Osteocyte (in vitro differentiated cells): ENCODE measurements around the gene RAB31. TPM values are rescaled to one million over a fixed set of nuclear protein-coding genes. Genes with fewer than 3 reads are reported as not detected.

ENCODE experiments used
- DNase-seq: peaks from one replicate; pipeline ENCODE4 v3.0.0; 2021; ENCODE audit warnings: mixed read lengths; ENCODE audit not compliant: unreplicated experiment; ENCODE audit errors: extremely low spot score
- H3K27ac Mint-ChIP-seq: one replicate; pipeline ENCODE4 v1.8.0; 2021; ENCODE audit warnings: mild to moderate bottlenecking, mixed read lengths; ENCODE audit not compliant: unreplicated experiment
- H3K27me3 Mint-ChIP-seq: one replicate; pipeline ENCODE4 v1.8.0; 2021; ENCODE audit warnings: mixed read lengths; ENCODE audit not compliant: unreplicated experiment
- H3K36me3 Mint-ChIP-seq: one replicate; pipeline ENCODE4 v1.8.0; 2021; ENCODE audit warnings: mixed read lengths; ENCODE audit not compliant: unreplicated experiment
- H3K4me1 Mint-ChIP-seq: one replicate; pipeline ENCODE4 v1.8.0; 2021; ENCODE audit warnings: mixed read lengths; ENCODE audit not compliant: unreplicated experiment
- H3K4me3 Mint-ChIP-seq: one replicate; pipeline ENCODE4 v1.8.0; 2021; ENCODE audit warnings: mild to moderate bottlenecking, moderate library complexity, mixed read lengths; ENCODE audit not compliant: unreplicated experiment
- H3K9me3 Mint-ChIP-seq: one replicate; pipeline ENCODE4 v1.8.0; 2021; ENCODE audit warnings: mixed read lengths; ENCODE audit not compliant: unreplicated experiment
- total RNA-seq: library from RNA; stranded (reverse); gene quantifications from 2 replicates; pipeline ENCODE4 v1.2.1, GENCODE V29; 2021
- TF ChIP-seq, protein P1 (sequence below): fragments of 200-600 bp; sonication (generic); IDR thresholded peaks from 2 replicates; pipeline ENCODE4 v1.5.0; 2021; ENCODE audit warnings: antibody characterized with exemption, mild to moderate bottlenecking, moderate library complexity

The RAB31 gene
- total RNA-seq, 1 donor from 2014 or later = 90.8 TPM

GRCh38 chr18:9878095-9878494, 170.0 kb downstream of the RAB31 start:
- TF ChIP-seq, protein P1, sequence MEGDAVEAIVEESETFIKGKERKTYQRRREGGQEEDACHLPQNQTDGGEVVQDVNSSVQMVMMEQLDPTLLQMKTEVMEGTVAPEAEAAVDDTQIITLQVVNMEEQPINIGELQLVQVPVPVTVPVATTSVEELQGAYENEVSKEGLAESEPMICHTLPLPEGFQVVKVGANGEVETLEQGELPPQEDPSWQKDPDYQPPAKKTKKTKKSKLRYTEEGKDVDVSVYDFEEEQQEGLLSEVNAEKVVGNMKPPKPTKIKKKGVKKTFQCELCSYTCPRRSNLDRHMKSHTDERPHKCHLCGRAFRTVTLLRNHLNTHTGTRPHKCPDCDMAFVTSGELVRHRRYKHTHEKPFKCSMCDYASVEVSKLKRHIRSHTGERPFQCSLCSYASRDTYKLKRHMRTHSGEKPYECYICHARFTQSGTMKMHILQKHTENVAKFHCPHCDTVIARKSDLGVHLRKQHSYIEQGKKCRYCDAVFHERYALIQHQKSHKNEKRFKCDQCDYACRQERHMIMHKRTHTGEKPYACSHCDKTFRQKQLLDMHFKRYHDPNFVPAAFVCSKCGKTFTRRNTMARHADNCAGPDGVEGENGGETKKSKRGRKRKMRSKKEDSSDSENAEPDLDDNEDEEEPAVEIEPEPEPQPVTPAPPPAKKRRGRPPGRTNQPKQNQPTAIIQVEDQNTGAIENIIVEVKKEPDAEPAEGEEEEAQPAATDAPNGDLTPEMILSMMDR = no peak
- Mint-ChIP-seq H3K27ac (no peak overlapping the region), H3K27me3 (no peaks in the 10 kb centered on the region), H3K36me3 (no peaks in the 10 kb centered on the region), H3K9me3 (no peaks in the 10 kb centered on the region), H3K4me1 (peaks cover 14% of the 10 kb centered on the region), H3K4me3 (no peak overlapping the region)
- no peak for DNase-seq

DNA sequence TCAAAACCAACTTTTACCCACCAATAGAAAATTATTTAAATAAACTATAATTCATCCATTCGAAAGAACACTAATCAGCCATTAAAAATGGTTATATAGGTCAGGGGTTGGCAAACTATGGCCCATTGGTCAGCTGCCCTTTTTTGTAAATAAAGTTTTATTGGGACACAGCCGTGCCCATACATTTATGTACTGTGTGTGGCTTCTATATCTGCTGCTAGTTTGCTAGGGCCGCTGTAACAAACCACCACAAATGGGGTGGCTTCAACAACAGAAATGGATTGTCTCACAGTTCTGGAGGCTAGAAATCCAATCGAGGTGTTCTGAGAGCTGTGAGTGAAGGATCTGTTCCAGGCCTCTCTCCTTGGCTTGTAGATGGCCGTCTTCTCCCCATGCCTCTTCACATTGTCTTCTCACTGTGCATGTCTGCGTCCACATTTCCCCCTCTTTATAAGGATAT, 170.7 kb downstream of the RAB31 start:
- H3K27me3 Mint-ChIP-seq = no peaks in the 10 kb centered on the region

GRCh38 chr18:9884090-9884489, 176.0 kb downstream of the RAB31 start:
- DNase-seq = no peak
- H3K4me1 Mint-ChIP-seq = no peaks in the 10 kb centered on the region
- no peaks in the 10 kb centered on the region for H3K36me3 Mint-ChIP-seq
- H3K9me3 Mint-ChIP-seq = no peaks in the 10 kb centered on the region
- H3K27ac Mint-ChIP-seq = no peak overlapping the region
- TF ChIP-seq, protein P1 = no peak
- H3K4me3 Mint-ChIP-seq = no peak overlapping the region
- H3K27me3 Mint-ChIP-seq = no peaks in the 10 kb centered on the region

More for the DNA sequence above, 170.7 kb downstream of the RAB31 start:
- TF ChIP-seq, protein P1 = no peak
- DNase-seq = no peak
- H3K27ac Mint-ChIP-seq = no peak overlapping the region
- no peaks in the 10 kb centered on the region for H3K36me3 Mint-ChIP-seq
- no peak overlapping the region for H3K4me3 Mint-ChIP-seq
- H3K9me3 Mint-ChIP-seq = no peaks in the 10 kb centered on the region
- H3K4me1 Mint-ChIP-seq = peaks cover 14% of the 10 kb centered on the region

- TF ChIP-seq, protein P1 = no peak
- Mint-ChIP-seq H3K27ac (no peak overlapping the region), H3K36me3 (no peaks in the 10 kb centered on the region), H3K9me3 (no peaks in the 10 kb centered on the region), H3K4me3 (no peak overlapping the region), H3K4me1 (no peaks in the 10 kb centered on the region), H3K27me3 (no peaks in the 10 kb centered on the region)
- no peak for DNase-seq
These were observed 176.5 kb downstream of the RAB31 start for GRCh38 chr18:9884532-9885140.

- no peaks in the 10 kb centered on the region for H3K4me1 Mint-ChIP-seq
- no peak for DNase-seq
- H3K27me3 Mint-ChIP-seq = no peaks in the 10 kb centered on the region
- no peaks in the 10 kb centered on the region for H3K36me3 Mint-ChIP-seq
- H3K27ac Mint-ChIP-seq = no peak within 1 kb of the TSS
- H3K4me3 Mint-ChIP-seq = no peak within 1 kb of the TSS
- no peaks in the 10 kb centered on the region for H3K9me3 Mint-ChIP-seq
- TF ChIP-seq, protein P1 = no peak
These were observed 177.3 kb downstream of the RAB31 start, which contains the start of gene TXNDC2 for GRCh38 chr18:9885170-9886004. Gene TXNDC2, plus strand, starts transcription at chr18:9885973. Its CDS starts 708 bp downstream, at chr18:9886681.
